ENCODE results near the gene FTSJ3.
"Not testable (repeated sequence)": the region's sequence is repeated elsewhere in the genome, so short reads cannot be mapped to it uniquely, and the experiment has no call there.

FTSJ3 gene

GRCh38 chr17:63827002-63827800, at the start of gene FTSJ3, which contains the start of gene PSMC5:
TSS of gene FTSJ3 (minus strand) at chr17:63827663. CDS start at chr17:63826902, 761 bp downstream.
TSS of gene PSMC5 (plus strand) at chr17:63827431. CDS start at chr17:63827491, 60 bp downstream.
- DNase-seq (ENCODE audit: low spot score), result peak; percentile 96

- not testable (repeated sequence) for DNase-seq (ENCODE audit: low spot score)
Measured at GRCh38 chr17:63874693-63875092, 47.2 kb upstream of the FTSJ3 start.

- DNase-seq (ENCODE audit: low spot score), result not testable (repeated sequence)
Measured at GRCh38 chr17:63874061-63874626, 46.7 kb upstream of the FTSJ3 start.

- not testable (repeated sequence) for DNase-seq (ENCODE audit: low spot score)
Measured at GRCh38 chr17:63873577-63873976, 46.1 kb upstream of the FTSJ3 start, which contains the start of gene CSH2. TSS of gene CSH2 (minus strand) at chr17:63873677. CDS start at chr17:63873614, 63 bp downstream.

GRCh38 chr17:63871646-63872365, 44.3 kb upstream of the FTSJ3 start:
- DNase-seq (ENCODE audit: low spot score), result not testable (repeated sequence)

GRCh38 chr17:63870292-63870665, 42.8 kb upstream of the FTSJ3 start:
- not testable (repeated sequence) for DNase-seq (ENCODE audit: low spot score)

- DNase-seq (ENCODE audit: low spot score), result not testable (repeated sequence)
Measured at GRCh38 chr17:63869491-63870291, 42.2 kb upstream of the FTSJ3 start.

- DNase-seq (ENCODE audit: low spot score), result not testable (repeated sequence)
Measured at GRCh38 chr17:63866625-63867024, 39.2 kb upstream of the FTSJ3 start.

GRCh38 chr17:63859257-63859656, 31.8 kb upstream of the FTSJ3 start:
- no peak for DNase-seq (ENCODE audit: low spot score)

GRCh38 chr17:63856425-63856824, 29.0 kb upstream of the FTSJ3 start:
- not testable (repeated sequence) for DNase-seq (ENCODE audit: low spot score)

- no peak for DNase-seq (ENCODE audit: low spot score)
Measured at GRCh38 chr17:63855185-63855584, 27.7 kb upstream of the FTSJ3 start.

- DNase-seq (ENCODE audit: low spot score), result no peak
Measured at GRCh38 chr17:63854709-63855108, 27.2 kb upstream of the FTSJ3 start.

- DNase-seq (ENCODE audit: low spot score), result no peak
Measured at GRCh38 chr17:63853260-63853659, 25.8 kb upstream of the FTSJ3 start.

- DNase-seq (ENCODE audit: low spot score), result no peak
Measured at GRCh38 chr17:63850401-63850800, 22.9 kb upstream of the FTSJ3 start.

GRCh38 chr17:63848834-63849689, 21.6 kb upstream of the FTSJ3 start:
- DNase-seq (ENCODE audit: low spot score), result peak; percentile 95

GRCh38 chr17:63847525-63848249, 20.2 kb upstream of the FTSJ3 start:
- no peak for DNase-seq (ENCODE audit: low spot score)

- no peak for DNase-seq (ENCODE audit: low spot score)
Measured at GRCh38 chr17:63845509-63845908, 18.0 kb upstream of the FTSJ3 start.

GRCh38 chr17:63843910-63844677, 16.6 kb upstream of the FTSJ3 start:
- DNase-seq (ENCODE audit: low spot score), result no peak

- peak; percentile 15 for DNase-seq (ENCODE audit: low spot score)
Measured at GRCh38 chr17:63843387-63843888, 16.0 kb upstream of the FTSJ3 start.

Measured in hematopoietic multipotent progenitor cell treated with erythropoietin and hydrocortisone succinate and interleukin-3 and kit ligand, for 15 days (in vitro differentiated cells).